GM21515 (cell line): ENCODE results near the gene DGKI.

Experiments
- ATAC-seq: cut with Tn5 transposase; IDR thresholded peaks from one replicate; pipeline ENCODE4 v1.9.1; 2021; ENCODE audit not compliant: unreplicated experiment

Gene DGKI

DNA sequence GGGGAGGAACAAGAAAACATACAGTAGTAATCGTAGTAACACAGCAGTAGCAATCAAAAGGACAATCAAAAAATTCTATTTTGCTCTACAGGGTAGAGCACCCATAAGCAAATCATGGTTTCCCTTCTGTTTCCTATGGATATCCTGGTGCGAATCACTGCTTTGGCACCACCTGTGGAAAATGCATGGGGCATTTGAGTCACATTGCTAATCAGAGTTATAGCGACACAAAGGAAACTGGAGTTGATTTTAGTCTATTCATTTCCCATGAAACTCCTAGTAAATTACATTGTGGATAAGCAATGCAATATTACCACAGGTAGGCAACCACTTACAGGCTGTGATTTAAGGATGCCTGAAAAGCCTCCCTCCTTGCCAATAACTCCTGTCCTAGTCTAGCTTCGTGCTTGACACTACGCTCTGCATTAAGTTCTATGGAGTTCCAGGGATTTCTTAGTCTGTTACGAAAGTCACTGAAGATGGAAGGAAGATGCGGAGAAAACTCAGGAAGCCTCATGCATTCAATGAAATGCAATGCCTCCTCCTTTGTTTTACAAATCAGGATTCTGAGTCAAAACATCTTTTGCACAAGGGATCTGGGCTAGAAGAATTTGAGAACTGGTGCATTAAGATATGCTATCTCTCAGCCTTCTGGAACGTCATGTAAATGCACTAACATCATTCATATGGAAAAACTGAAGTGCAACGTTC is 188.4 kb downstream of the DGKI start:
- ATAC-seq, result no peak

DNA sequence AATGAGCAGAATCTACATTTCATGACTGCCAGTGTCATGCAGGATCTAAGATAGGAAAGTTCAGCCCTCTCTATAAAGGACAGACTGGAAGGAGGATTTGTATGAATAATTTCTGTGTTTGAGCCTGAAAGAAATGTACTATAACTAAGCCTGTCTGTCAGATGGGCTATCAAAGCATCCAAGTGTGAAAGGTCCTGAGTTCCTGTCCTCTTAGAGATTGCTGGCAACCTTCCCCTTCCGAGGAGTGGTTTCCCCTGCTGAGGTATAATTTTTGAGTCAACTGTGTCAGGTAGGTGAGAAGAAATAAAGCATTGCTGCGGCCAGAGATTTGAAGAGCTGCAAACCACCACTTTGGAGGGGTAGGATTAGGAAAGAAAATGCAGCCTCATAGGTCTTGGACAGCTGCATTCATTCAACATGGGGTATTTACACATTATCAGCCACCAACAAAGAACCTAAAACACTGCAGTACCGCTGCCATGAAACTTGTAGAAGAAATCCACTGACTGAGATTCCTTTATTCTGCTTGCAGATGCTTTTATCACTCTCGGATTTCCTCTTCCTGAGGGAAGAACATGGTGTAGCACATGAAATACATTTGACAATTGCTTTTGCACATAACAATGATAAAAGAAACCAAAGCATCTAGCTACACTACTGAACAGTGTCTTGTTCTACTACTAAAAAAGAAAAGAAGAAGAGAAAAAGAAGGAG is 189.1 kb downstream of the DGKI start:
- no peak for ATAC-seq

GRCh38 chr7:137656850-137657232 is 189.9 kb downstream of the DGKI start:
- no peak for ATAC-seq

- peak; percentile 94 for ATAC-seq
Measured at GRCh38 chr7:137656227-137656849, 190.4 kb downstream of the DGKI start.

- ATAC-seq, result no peak
Measured at GRCh38 chr7:137655804-137656203, 191.0 kb downstream of the DGKI start.

- no peak for ATAC-seq
Measured at GRCh38 chr7:137652721-137653120, 194.1 kb downstream of the DGKI start.

DNA sequence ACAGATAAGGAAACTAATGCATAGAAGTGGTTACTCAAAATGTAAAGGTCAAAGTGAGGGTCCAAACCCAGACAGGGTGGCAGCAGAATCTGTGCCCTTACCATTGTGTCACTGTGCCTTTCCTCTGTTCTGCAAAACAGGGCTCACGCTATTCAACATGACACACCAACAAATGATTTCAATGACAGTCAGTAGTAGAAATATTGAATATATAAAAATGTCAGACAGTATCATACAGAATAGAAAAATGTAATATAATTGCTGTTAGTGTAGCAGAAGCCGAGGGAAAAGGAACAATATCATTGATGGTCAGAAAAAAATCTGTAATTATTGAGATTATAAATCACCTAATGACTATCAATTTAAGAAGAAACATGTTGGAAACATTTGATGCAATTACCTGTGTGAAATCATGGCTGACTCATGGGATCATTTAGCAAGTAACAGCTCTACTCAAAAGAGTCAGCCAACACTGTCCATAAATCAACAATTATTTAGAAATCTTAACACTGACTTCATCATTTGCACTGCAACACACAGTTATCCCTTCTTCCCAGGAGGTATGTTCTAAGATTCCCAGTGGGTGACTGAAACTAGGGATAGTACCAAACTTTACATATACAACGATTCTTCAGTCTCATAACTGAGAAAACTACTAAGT is 198.7 kb downstream of the DGKI start:
- no peak for ATAC-seq

- no peak for ATAC-seq
Measured at GRCh38 chr7:137642472-137642871, 204.3 kb downstream of the DGKI start.

- ATAC-seq, result no peak
Measured at GRCh38 chr7:137642031-137642430, 204.7 kb downstream of the DGKI start.

GRCh38 chr7:137636376-137636775 is 210.4 kb downstream of the DGKI start:
- ATAC-seq, result no peak

- no peak for ATAC-seq
Measured at GRCh38 chr7:137635874-137636273, 210.9 kb downstream of the DGKI start.

DNA sequence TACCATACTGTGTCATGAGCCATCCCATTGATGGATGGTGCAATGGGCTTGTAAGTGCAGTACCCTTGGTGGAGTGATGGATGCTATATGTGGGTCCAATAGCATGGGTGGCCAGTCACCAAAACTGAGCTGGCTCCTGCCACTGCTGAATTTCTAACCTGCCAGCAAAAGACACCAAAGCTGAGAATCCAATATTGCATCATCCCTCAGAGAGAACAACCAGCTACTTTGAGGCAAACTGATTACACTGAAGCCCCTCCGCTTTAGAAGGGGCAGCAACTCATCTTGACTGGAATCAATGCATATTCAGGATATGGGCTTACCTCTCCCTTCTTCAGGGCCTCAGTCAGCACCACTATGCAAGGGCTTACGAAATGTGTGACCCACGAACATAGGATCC is 211.6 kb downstream of the DGKI start:
- no peak for ATAC-seq

GRCh38 chr7:137634356-137634755 is 212.4 kb downstream of the DGKI start:
- ATAC-seq, result no peak

DNA sequence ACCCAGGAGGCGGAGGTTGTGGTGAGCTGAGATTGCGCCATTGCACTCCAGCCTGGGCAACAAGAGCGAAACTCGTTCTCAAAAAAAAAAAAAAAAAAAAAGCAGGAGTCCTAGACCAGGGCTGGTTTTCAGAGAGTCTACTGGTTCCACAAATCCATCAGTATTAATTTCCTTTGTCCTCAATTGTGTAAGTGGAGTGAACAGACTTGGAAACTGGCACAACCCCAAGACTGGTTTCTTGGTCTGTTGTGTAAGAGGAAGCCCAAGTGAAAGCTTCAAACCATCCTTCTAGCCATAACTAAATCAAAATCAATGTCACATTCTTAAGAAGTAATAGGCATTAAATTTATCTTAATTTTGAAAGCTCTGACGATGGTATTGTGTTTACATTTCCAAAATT is 213.6 kb downstream of the DGKI start:
- no peak for ATAC-seq

- ATAC-seq, result no peak
Measured at GRCh38 chr7:137628216-137628615, 218.6 kb downstream of the DGKI start.

- ATAC-seq, result peak; percentile 86
Measured at GRCh38 chr7:137626469-137627067, 220.2 kb downstream of the DGKI start.

DNA sequence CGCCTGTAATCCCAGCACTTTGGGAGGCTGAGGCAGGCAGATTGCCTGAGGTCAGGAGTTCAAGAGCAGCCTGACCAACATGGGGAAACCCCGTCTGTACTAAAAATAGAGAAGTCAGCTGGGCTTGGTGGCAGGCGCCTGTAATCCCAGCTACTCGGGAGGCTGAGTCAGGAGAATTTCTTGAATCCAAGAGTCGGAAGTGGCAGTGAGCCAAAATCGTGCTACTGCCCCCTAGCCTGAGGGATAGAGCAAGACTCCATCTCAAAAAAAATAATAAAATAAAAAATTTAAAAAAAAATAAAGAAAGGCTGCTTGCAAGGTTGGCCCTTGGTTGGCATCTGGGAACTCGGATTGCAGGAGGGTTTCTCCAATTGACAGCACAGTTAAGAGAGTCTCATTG is 221.6 kb downstream of the DGKI start:
- no peak for ATAC-seq

- no peak for ATAC-seq
Measured at GRCh38 chr7:137619181-137619580, 227.6 kb downstream of the DGKI start.

- no peak for ATAC-seq
Measured at GRCh38 chr7:137618748-137619147, 228.0 kb downstream of the DGKI start.

DNA sequence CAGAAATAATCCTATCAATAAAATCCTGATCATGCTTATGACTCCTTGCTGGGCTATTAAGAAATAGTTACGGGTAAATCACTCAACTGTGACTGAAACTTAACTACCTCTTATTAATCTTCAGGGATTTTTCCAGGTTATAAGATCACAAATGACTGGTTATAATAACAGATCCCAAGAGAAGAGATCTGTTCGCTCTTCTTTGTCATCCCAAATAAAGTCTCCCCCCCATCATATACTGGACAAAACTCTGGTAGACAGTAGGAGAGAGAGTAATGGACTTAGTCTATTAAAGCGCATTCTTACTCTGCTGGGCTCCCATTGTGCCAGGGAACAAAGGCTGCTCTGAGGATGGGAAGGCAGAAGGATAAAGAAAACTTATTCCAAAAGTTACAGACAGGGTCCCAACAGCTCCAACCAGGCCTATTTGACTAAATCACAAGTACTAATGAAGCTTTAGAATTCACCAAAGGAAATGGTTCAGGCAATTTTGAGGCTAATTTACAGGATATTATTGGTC is 233.7 kb downstream of the DGKI start:
- ATAC-seq, result no peak

GRCh38 chr7:137611606-137612005 is 235.2 kb downstream of the DGKI start:
- no peak for ATAC-seq
